Activated T-helper 17 cell treated with anti-CD3 and anti-CD28 coated beads, Interleukin-2, amount 50 U/mL, for 72 hours (primary cell): ENCODE measurements around the gene VPS33A. TPM values are rescaled to one million over a fixed set of nuclear protein-coding genes. Genes with fewer than 3 reads are reported as not detected.
"Not testable (repeated sequence)": the region's sequence is repeated elsewhere in the genome, so short reads cannot be mapped to it uniquely, and the experiment has no call there.

Experiments
- ATAC-seq: fragments of 150-1000 bp; cut with Tn5 transposase; replicated peaks from 2 replicates; pipeline ENCODE4 v1.10.0; 2021; ENCODE audit warnings: mild to moderate bottlenecking, moderate library complexity
- H3K27ac Mint-ChIP-seq: one replicate; pipeline ENCODE4 v1.8.0; 2022; ENCODE audit warnings: mixed read lengths
- H3K27me3 Mint-ChIP-seq: one replicate; pipeline ENCODE4 v1.8.0; 2022; ENCODE audit warnings: mixed read lengths
- H3K36me3 Mint-ChIP-seq: one replicate; pipeline ENCODE4 v1.8.0; 2022; ENCODE audit warnings: low read depth, mild to moderate bottlenecking, mixed read lengths
- H3K4me1 Mint-ChIP-seq: one replicate; pipeline ENCODE4 v1.8.0; 2022; ENCODE audit warnings: mixed read lengths
- H3K4me3 Mint-ChIP-seq: one replicate; pipeline ENCODE4 v1.8.0; 2022; ENCODE audit warnings: mild to moderate bottlenecking, mixed read lengths
- H3K9me3 Mint-ChIP-seq: one replicate; pipeline ENCODE4 v1.8.0; 2022; ENCODE audit warnings: mixed read lengths
- total RNA-seq, 2 donors: library from RNA; stranded (reverse); gene quantifications; one replicate each; pipeline ENCODE4 v1.2.3, GENCODE V29; 2022

Gene VPS33A
- total RNA-seq, 2 donors from 2014 or later = 21.3 to 37.1 TPM

- Mint-ChIP-seq H3K27ac (peak overlapping the region; percentile 34), H3K4me3 (peak overlapping the region; percentile 63), H3K4me1 (peaks cover 6% of the 10 kb centered on the region), H3K27me3 (peaks cover 5% of the 10 kb centered on the region), H3K36me3 (peaks cover 31% of the 10 kb centered on the region), H3K9me3 (no peaks in the 10 kb centered on the region)
- peak; percentile 19 for ATAC-seq
Observed at GRCh38 chr12:122204167-122205052, 61.9 kb downstream of the VPS33A start.

DNA sequence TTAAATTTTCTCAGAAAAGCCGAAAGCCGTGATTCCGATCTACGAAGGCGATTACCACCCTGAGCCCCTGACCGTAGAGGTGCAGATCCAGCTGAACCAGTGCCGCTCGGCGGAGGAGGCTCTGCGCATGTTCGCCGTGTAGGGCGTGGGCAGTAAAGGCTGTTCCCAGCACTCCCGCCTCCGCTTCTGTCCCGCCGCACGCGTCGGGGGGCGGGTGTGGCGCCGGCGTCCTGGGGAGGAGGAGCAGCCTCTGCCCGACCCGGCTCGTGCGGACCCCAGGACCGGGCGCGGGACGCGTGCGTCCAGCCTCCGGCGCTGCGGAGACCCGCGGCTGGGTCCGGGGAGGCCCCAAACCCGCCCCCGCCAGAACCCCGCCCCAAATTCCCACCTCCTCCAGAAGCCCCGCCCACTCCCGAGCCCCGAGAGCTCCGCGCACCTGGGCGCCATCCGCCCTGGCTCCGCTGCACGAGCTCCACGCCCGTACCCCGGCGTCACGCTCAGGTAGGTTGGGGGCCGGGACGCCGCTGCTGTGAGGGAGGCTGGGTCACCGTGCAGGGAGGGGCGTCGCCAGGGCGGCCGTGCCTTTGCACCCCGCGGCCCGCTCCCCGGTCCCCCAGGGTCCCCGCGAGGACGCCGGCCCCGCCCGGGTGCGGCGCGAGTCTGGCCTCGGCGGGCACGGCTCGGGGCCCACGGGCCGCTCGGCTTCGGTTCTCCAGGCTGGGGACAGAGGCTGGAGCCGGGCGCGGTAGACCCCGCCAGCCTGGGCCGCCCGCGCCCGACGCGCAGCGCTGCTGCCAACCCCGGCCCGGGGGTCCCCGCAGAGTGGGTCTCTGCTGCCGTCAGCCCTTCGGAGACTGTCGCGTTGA, 62.8 kb downstream of the VPS33A start, which contains the start of gene B3GNT4:
Gene B3GNT4, plus strand, starts transcription at position 409 of the 866 bp plus-strand sequence. CDS start 910 bp downstream, outside the sequence.
- ATAC-seq = peak; percentile 81
- Mint-ChIP-seq H3K27ac (no peak within 1 kb of the TSS), H3K4me3 (peak within 1 kb of the TSS; percentile 79), H3K4me1 (peaks cover 6% of the 10 kb centered on the region), H3K27me3 (peaks cover 5% of the 10 kb centered on the region), H3K36me3 (peaks cover 23% of the 10 kb centered on the region), H3K9me3 (no peaks in the 10 kb centered on the region)

GRCh38 chr12:122202811-122203210, 63.5 kb downstream of the VPS33A start:
- H3K4me3 Mint-ChIP-seq = peak overlapping the region; percentile 79
- H3K27me3 Mint-ChIP-seq, ATAC-seq, H3K9me3 Mint-ChIP-seq, H3K27ac Mint-ChIP-seq, H3K4me1 Mint-ChIP-seq: not testable (repeated sequence)
- H3K36me3 Mint-ChIP-seq = peaks cover 15% of the 10 kb centered on the region

GRCh38 chr12:122202017-122202416, 64.3 kb downstream of the VPS33A start:
- Mint-ChIP-seq H3K9me3 (no peaks in the 10 kb centered on the region), H3K4me3 (peak overlapping the region; percentile 79), H3K4me1 (peaks cover 6% of the 10 kb centered on the region), H3K36me3 (peaks cover 13% of the 10 kb centered on the region), H3K27ac (no peak overlapping the region), H3K27me3 (peaks cover 13% of the 10 kb centered on the region)
- no peak for ATAC-seq

DNA sequence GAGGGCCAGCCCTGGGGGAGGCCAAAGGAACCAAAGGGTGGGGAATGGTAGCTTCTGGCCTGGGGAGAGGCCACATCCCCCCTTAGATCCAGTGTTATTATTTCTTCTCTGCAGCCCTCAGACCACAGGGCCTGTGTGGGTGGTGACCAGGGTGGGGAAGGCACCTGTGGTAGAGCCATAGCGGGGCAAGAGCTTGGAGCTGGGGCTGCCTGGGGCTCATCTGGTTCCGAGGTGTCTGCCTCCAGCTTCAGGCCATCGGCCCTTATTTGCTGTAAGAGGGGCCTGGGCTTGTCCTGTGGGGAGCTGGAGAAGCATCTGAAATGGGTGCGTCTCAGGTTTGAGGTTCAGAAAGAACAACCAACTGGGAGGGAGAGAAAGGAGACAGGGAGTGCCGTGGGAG, 64.9 kb downstream of the VPS33A start:
- peaks cover 13% of the 10 kb centered on the region for H3K36me3 Mint-ChIP-seq

DNA sequence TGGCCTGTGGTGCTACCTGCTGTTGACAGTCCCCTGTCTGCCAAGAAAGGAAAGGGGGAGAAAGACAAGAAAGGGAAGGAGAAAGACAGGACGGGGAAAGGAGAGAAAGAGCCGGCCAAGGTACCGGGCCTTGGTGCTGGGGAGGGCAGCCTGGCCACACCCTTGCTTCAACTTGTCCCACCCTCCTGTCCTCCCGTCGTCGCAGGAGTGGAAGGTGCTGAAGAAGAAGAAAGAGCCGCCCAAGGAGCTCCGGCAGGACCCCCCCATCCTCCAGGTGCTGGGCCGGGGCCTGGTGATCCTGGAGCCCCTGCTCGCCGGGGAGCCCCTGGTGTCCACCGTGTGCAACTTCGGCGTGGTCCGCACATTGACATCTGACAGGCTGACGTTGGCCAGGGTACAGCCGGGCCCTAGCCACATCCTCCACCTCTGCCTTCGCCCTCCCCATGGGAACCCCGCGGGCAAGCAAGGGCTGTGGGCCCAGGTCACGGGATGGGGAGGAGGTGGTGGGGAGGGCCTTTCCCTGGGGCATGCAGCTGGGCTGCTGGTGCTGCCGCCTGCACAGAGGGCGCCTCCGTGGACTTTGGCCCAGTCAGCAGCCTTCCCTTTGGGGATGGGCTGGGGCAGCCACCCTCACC, 65.6 kb downstream of the VPS33A start:
- Mint-ChIP-seq H3K27me3 (peaks cover 13% of the 10 kb centered on the region), H3K27ac (no peak overlapping the region), H3K9me3 (peaks cover 3% of the 10 kb centered on the region), H3K4me3 (no peak overlapping the region), H3K4me1 (peaks cover 6% of the 10 kb centered on the region), H3K36me3 (peaks cover 13% of the 10 kb centered on the region)
- ATAC-seq = no peak

More for the DNA sequence above, 64.9 kb downstream of the VPS33A start:
- Mint-ChIP-seq H3K4me3 (no peak overlapping the region), H3K27ac (no peak overlapping the region), H3K9me3 (no peaks in the 10 kb centered on the region), H3K4me1 (peaks cover 6% of the 10 kb centered on the region), H3K27me3 (peaks cover 13% of the 10 kb centered on the region)
- no peak for ATAC-seq

- Mint-ChIP-seq H3K27ac (no peak overlapping the region), H3K36me3 (peaks cover 8% of the 10 kb centered on the region), H3K27me3 (peaks cover 8% of the 10 kb centered on the region), H3K4me1 (peaks cover under 1% of the 10 kb centered on the region), H3K9me3 (peaks cover 3% of the 10 kb centered on the region), H3K4me3 (no peak overlapping the region)
- no peak for ATAC-seq
Observed at GRCh38 chr12:122199484-122200355, 66.6 kb downstream of the VPS33A start.

- no peaks in the 10 kb centered on the region for H3K4me1 Mint-ChIP-seq
- H3K27me3 Mint-ChIP-seq = peaks cover 8% of the 10 kb centered on the region
- peak overlapping the region; percentile 18 for H3K4me3 Mint-ChIP-seq
- peak overlapping the region; percentile 76 for H3K27ac Mint-ChIP-seq
- H3K9me3 Mint-ChIP-seq = peaks cover 3% of the 10 kb centered on the region
- H3K36me3 Mint-ChIP-seq = peaks cover 5% of the 10 kb centered on the region
- ATAC-seq = peak; percentile 78
Observed at GRCh38 chr12:122197612-122197966, 68.7 kb downstream of the VPS33A start.

DNA sequence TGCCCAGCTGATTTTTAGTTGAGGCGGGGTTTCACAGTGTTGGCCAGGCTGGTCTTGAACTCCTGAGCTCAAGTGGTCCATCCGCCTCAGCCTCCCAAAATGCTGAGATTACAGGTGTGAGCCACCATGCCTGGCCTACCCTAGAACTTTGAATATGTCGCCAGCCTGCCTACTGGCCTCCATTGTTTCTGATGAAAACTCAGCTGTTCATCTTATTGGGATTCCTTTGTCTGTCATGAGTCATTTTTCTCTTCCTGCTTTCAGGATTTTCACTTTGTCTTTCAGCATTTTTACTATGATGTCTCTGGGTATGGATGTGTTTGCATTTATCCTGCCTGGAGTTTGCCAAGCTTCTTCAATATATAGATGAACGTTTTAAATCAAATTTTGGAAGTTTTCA, 70.9 kb downstream of the VPS33A start:
- no peak overlapping the region for H3K27ac Mint-ChIP-seq
- no peaks in the 10 kb centered on the region for H3K4me1 Mint-ChIP-seq
- peaks cover 12% of the 10 kb centered on the region for H3K27me3 Mint-ChIP-seq
- no peak overlapping the region for H3K4me3 Mint-ChIP-seq
- ATAC-seq = no peak
- H3K9me3 Mint-ChIP-seq = peaks cover 3% of the 10 kb centered on the region
- peaks cover 5% of the 10 kb centered on the region for H3K36me3 Mint-ChIP-seq

GRCh38 chr12:122194804-122195203, 71.5 kb downstream of the VPS33A start:
- no peak for ATAC-seq
- Mint-ChIP-seq H3K4me3 (no peak overlapping the region), H3K27me3 (peaks cover 12% of the 10 kb centered on the region), H3K36me3 (peaks cover 5% of the 10 kb centered on the region), H3K27ac (no peak overlapping the region), H3K9me3 (peaks cover 3% of the 10 kb centered on the region), H3K4me1 (no peaks in the 10 kb centered on the region)

DNA sequence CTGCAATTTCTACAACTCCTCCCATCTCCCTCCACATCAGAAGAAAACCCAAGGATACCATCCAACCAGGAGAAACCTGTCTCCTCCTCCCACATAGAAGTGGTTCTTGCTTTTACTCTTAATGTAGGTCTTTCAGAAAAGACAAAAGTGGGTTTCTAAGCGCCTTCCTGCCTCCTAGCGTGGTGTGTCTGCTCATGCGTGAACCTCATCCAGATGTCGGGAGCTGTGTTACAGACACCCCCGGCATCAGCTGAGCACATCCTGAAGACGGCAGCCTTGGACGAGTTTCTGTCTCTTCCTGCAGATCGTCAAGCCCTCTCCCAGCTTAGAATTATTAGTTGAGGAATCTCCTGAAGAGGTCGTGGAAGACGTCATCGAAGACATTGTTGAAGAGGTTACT, 73.9 kb downstream of the VPS33A start:
- H3K27me3 Mint-ChIP-seq = peaks cover 5% of the 10 kb centered on the region
- H3K36me3 Mint-ChIP-seq = peaks cover 3% of the 10 kb centered on the region
- H3K27ac Mint-ChIP-seq = no peak overlapping the region
- H3K4me1 Mint-ChIP-seq = no peaks in the 10 kb centered on the region
- peaks cover 3% of the 10 kb centered on the region for H3K9me3 Mint-ChIP-seq
- no peak overlapping the region for H3K4me3 Mint-ChIP-seq
- ATAC-seq = no peak

DNA sequence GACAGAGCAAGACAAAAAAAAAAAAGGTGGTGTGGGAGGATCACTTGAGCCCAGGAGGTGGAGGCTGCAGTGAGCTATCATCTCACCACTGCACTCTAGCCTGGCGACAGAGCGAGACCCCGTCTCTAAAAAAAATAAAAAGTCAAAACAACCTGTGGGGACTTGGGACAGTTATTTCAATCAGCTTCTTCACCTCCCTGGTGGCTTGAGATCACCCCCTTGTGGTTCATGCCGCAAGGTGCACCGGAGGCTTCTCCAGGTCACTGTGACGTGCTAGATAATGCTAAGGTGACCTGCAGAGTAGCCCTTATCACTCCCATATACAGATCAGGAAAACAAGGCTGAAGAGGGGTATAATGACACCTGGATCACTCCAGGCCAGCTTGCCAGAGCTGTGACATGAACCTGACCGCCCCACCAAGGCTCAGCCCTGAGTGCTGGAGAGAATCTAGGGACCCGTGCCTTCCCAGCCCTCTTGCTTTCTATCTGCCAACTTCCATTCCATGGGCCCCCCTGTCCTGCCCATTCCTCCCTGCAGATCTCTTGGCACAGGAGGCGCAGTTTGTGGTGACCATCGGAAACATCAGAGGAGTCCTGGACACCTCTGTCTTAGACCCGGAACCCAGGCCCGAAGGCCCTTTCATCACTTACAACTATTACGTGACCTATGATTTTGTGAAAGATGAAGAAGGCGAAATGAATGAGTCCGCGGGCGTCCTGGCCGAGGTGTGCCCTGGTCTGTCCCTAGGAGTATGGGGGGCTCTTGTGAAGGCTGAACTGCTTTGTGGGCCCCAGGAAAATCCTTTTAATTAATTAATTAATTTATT, 75.2 kb downstream of the VPS33A start:
- H3K4me3 Mint-ChIP-seq = no peak overlapping the region

More for the DNA sequence above, 75.2 kb downstream of the VPS33A start:
- no peak overlapping the region for H3K27ac Mint-ChIP-seq
- H3K36me3 Mint-ChIP-seq = no peaks in the 10 kb centered on the region
- H3K4me1 Mint-ChIP-seq = no peaks in the 10 kb centered on the region
- peaks cover 3% of the 10 kb centered on the region for H3K9me3 Mint-ChIP-seq
- H3K27me3 Mint-ChIP-seq = peaks cover 4% of the 10 kb centered on the region
- peak; percentile 78 for ATAC-seq
